Measurements from ENCODE around the gene ASCC3.

GRCh38 chr6:100461917-100462705 lies 419.0 kb downstream of the ASCC3 start:
- no peak for TF ChIP-seq POLR2A (IDR thresholded peaks at IDR 0.05)
- no peak for TF ChIP-seq CTCF (IDR thresholded peaks at IDR 0.05)
- no peak for TF ChIP-seq POLR2AphosphoS5 (IDR thresholded peaks at IDR 0.05)

Data from transverse colon (tissue), 4 donors.